Measurements from ENCODE around the gene SLC22A5.

GRCh38 chr5:132362086-132362485 is 7.4 kb upstream of the SLC22A5 start:
- TF ChIP-seq, protein P1, sequence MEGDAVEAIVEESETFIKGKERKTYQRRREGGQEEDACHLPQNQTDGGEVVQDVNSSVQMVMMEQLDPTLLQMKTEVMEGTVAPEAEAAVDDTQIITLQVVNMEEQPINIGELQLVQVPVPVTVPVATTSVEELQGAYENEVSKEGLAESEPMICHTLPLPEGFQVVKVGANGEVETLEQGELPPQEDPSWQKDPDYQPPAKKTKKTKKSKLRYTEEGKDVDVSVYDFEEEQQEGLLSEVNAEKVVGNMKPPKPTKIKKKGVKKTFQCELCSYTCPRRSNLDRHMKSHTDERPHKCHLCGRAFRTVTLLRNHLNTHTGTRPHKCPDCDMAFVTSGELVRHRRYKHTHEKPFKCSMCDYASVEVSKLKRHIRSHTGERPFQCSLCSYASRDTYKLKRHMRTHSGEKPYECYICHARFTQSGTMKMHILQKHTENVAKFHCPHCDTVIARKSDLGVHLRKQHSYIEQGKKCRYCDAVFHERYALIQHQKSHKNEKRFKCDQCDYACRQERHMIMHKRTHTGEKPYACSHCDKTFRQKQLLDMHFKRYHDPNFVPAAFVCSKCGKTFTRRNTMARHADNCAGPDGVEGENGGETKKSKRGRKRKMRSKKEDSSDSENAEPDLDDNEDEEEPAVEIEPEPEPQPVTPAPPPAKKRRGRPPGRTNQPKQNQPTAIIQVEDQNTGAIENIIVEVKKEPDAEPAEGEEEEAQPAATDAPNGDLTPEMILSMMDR (IDR thresholded peaks at IDR 0.05) = no peak
- TF ChIP-seq POLR2A (IDR thresholded peaks at IDR 0.05) = no peak
